Measurements from ENCODE around the gene GON4L. TPM values are rescaled to one million over a fixed set of nuclear protein-coding genes. Genes with fewer than 3 reads are reported as not detected.

The GON4L gene
- total RNA-seq, 1 donor from 2014 or later: 89.5 TPM

- H3K36me3 Mint-ChIP-seq (ENCODE audit: low read depth): peaks cover 16% of the 10 kb centered on the region
- DNase-seq (no peak), ATAC-seq (ENCODE audit: low read depth) (peak; percentile 8)
- no peak for TF ChIP-seq CTCF (IDR thresholded peaks at IDR 0.05)
- ChIA-PET POLR2A (interaction anchor here (0.6 to 1.8 kb wide), 11 partner anchors 14 to 666 kb away, joined by 3 to 5 read pairs (median 3); partner anchors contain the start of genes ARHGEF2 and PMF1), CTCF (no interaction called here)
- H3K27me3 Mint-ChIP-seq: peaks cover 2% of the 10 kb centered on the region
- no peaks in the 10 kb centered on the region for H3K9me3 Mint-ChIP-seq
- H3K27ac Mint-ChIP-seq: peak overlapping the region; percentile 94
- H3K4me1 Mint-ChIP-seq: peaks cover 49% of the 10 kb centered on the region
- intact Hi-C loops (cut with micrococcal nuclease): loop anchor here (1.0 kb wide), 3 partner anchors 52 to 195 kb away; partner anchors contain the start of genes KHDC4, LAMTOR2 and RIT1
- peak overlapping the region; percentile 98 for H3K4me3 Mint-ChIP-seq
Observed at GRCh38 chr1:155858800-155859233, 1.8 kb upstream of the GON4L start.

- intact Hi-C loops (cut with micrococcal nuclease): loop anchor here (2.0 kb wide), 4 partner anchors 112 to 426 kb away; partner anchors contain the start of genes ARHGEF2, SMG5 and SSR2
- Mint-ChIP-seq H3K27ac (peak overlapping the region; percentile 97), H3K4me1 (peaks cover 57% of the 10 kb centered on the region), H3K9me3 (no peaks in the 10 kb centered on the region), H3K27me3 (no peaks in the 10 kb centered on the region), H3K36me3 (ENCODE audit: low read depth) (peaks cover 37% of the 10 kb centered on the region), H3K4me3 (peak overlapping the region; percentile 98)
- TF ChIP-seq CTCF (IDR thresholded peaks at IDR 0.05): no peak
- DNase-seq: no peak
- ChIA-PET CTCF (no interaction called here), POLR2A (interaction anchor here (0.7 to 2.3 kb wide), 5 partner anchors 26 to 651 kb away, joined by 3 to 7 read pairs (median 6); partner anchors contain the start of gene ARHGEF2)
- ATAC-seq (ENCODE audit: low read depth): no peak
Observed at GRCh38 chr1:155856257-155856974, 598 bp downstream of the GON4L start.

- ChIA-PET CTCF (no interaction called here), POLR2A (no interaction called here)
- no peaks in the 10 kb centered on the region for H3K27me3 Mint-ChIP-seq
- DNase-seq (no peak), ATAC-seq (ENCODE audit: low read depth) (no peak)
- TF ChIP-seq CTCF (IDR thresholded peaks at IDR 0.05): no peak
- no peak overlapping the region for H3K27ac Mint-ChIP-seq
- H3K36me3 Mint-ChIP-seq (ENCODE audit: low read depth): peaks cover 67% of the 10 kb centered on the region
- H3K4me3 Mint-ChIP-seq: no peak overlapping the region
- no peaks in the 10 kb centered on the region for H3K9me3 Mint-ChIP-seq
- intact Hi-C loops (cut with micrococcal nuclease): no loop called here
- peaks cover 25% of the 10 kb centered on the region for H3K4me1 Mint-ChIP-seq
Observed at GRCh38 chr1:155850345-155850744, 6.7 kb downstream of the GON4L start.

GRCh38 chr1:155847823-155848529 lies 9.0 kb downstream of the GON4L start:
- DNase-seq (no peak), ATAC-seq (ENCODE audit: low read depth) (no peak)
- Mint-ChIP-seq H3K36me3 (ENCODE audit: low read depth) (peaks cover 73% of the 10 kb centered on the region), H3K4me3 (no peak overlapping the region), H3K9me3 (no peaks in the 10 kb centered on the region), H3K27ac (no peak overlapping the region), H3K27me3 (no peaks in the 10 kb centered on the region), H3K4me1 (peaks cover 36% of the 10 kb centered on the region)
- POLR2A ChIA-PET: no interaction called here
- intact Hi-C loops (cut with micrococcal nuclease): no loop called here
- CTCF ChIA-PET: no interaction called here
- TF ChIP-seq CTCF (IDR thresholded peaks at IDR 0.05): no peak

GRCh38 chr1:155844860-155845421 lies 12.1 kb downstream of the GON4L start:
- Mint-ChIP-seq H3K4me1 (peaks cover 25% of the 10 kb centered on the region), H3K9me3 (no peaks in the 10 kb centered on the region), H3K36me3 (ENCODE audit: low read depth) (peaks cover 58% of the 10 kb centered on the region), H3K27me3 (no peaks in the 10 kb centered on the region), H3K27ac (peak overlapping the region; percentile 35), H3K4me3 (no peak overlapping the region)
- POLR2A ChIA-PET: no interaction called here
- no peak for ATAC-seq (ENCODE audit: low read depth)
- DNase-seq: no peak
- CTCF ChIA-PET: no interaction called here
- TF ChIP-seq CTCF (IDR thresholded peaks at IDR 0.05): no peak
- intact Hi-C loops (cut with micrococcal nuclease): no loop called here

Measured in activated B cell treated with CpG ODN at 0.5 μM for 24 hours (primary cell).